ENCODE results near the gene CAPN1. TPM values are rescaled to one million over a fixed set of nuclear protein-coding genes. Genes with fewer than 3 reads are reported as not detected.
A peak's percentile ranks its signal among the peaks of the same experiment; 100 is the strongest.

The CAPN1 gene
- total RNA-seq, 2 experiments from 2014 or later = 80.3 to 83.2 TPM

- no peak overlapping the region for H3K4me3 ChIP-seq (ENCODE audit: low read length)
- H3K9me3 ChIP-seq (ENCODE audit: control insufficient read depth in 1 of 2, insufficient read depth in 1 of 2, low read length in 2 of 2) = no peaks in the 10 kb centered on the region
- no peak overlapping the region for H3K27ac Mint-ChIP-seq
- H3K27me3 Mint-ChIP-seq = no peaks in the 10 kb centered on the region
- DNase-seq (no peak), ATAC-seq (ENCODE audit: poor library complexity) (no peak)
- H3K27ac ChIP-seq (ENCODE audit: low read depth in 1 of 2, low read length in 2 of 2) = no peak overlapping the region
- H3K36me3 Mint-ChIP-seq (ENCODE audit: low read depth) = peaks cover 84% of the 10 kb centered on the region
- H3K27me3 ChIP-seq (ENCODE audit: control insufficient read depth in 1 of 2, insufficient read depth in 2 of 2, low read length in 2 of 2) = no peaks in the 10 kb centered on the region
- peaks cover 63% of the 10 kb centered on the region for H3K36me3 ChIP-seq (ENCODE audit: insufficient read depth, low read length)
- TF ChIP-seq, protein P1, sequence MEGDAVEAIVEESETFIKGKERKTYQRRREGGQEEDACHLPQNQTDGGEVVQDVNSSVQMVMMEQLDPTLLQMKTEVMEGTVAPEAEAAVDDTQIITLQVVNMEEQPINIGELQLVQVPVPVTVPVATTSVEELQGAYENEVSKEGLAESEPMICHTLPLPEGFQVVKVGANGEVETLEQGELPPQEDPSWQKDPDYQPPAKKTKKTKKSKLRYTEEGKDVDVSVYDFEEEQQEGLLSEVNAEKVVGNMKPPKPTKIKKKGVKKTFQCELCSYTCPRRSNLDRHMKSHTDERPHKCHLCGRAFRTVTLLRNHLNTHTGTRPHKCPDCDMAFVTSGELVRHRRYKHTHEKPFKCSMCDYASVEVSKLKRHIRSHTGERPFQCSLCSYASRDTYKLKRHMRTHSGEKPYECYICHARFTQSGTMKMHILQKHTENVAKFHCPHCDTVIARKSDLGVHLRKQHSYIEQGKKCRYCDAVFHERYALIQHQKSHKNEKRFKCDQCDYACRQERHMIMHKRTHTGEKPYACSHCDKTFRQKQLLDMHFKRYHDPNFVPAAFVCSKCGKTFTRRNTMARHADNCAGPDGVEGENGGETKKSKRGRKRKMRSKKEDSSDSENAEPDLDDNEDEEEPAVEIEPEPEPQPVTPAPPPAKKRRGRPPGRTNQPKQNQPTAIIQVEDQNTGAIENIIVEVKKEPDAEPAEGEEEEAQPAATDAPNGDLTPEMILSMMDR (IDR thresholded peaks at IDR 0.05) = no peak
- H3K9me3 Mint-ChIP-seq = no peaks in the 10 kb centered on the region
- no peaks in the 10 kb centered on the region for H3K4me1 ChIP-seq (ENCODE audit: insufficient read depth, low read length)
- intact Hi-C loops (cut with DNase I, micrococcal nuclease) = no loop called here
- peaks cover 16% of the 10 kb centered on the region for H3K4me1 Mint-ChIP-seq (ENCODE audit: low read depth)
- POLR2A ChIA-PET = no interaction called here
- H3K4me3 Mint-ChIP-seq = no peak overlapping the region
- CTCF ChIA-PET = interaction anchor here (0.6 kb wide), 1 partner anchor 154 kb away, joined by 7 read pairs; no protein-coding TSS in a partner anchor
Measured at GRCh38 chr11:65194564-65194963, 12.8 kb downstream of the CAPN1 start.

DNA sequence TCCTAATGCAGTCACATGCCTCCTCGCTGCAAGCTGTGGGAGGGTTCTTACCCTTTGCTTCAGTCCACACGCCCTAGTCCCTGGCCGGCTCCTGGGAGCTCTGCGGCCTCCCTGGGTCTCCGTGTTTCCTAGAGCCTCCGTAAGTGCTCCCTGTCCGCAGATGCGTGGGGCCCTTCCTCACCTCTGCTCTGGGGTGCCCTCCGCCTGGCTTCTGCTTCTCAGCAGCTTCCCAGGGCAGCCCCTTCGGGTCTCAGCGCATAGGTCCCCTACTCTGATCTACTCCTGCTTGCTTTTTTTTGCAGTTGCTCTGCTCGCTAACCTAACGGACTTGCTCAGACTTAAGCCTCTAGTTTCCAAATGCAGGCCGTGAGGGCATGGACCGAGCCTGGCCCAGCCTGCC lies 22.4 kb downstream of the CAPN1 start:
- no peaks in the 10 kb centered on the region for H3K27me3 ChIP-seq (ENCODE audit: control insufficient read depth in 1 of 2, insufficient read depth in 2 of 2, low read length in 2 of 2)
- H3K4me1 ChIP-seq (ENCODE audit: insufficient read depth, low read length) = no peaks in the 10 kb centered on the region
- H3K27me3 Mint-ChIP-seq = no peaks in the 10 kb centered on the region
- H3K9me3 Mint-ChIP-seq = no peaks in the 10 kb centered on the region
- CTCF ChIA-PET = interaction anchor here (0.5 kb wide), 1 partner anchor 41 kb away, joined by 3 read pairs; no protein-coding TSS in a partner anchor
- DNase-seq (no peak), ATAC-seq (ENCODE audit: poor library complexity) (no peak)
- peaks cover 55% of the 10 kb centered on the region for H3K36me3 Mint-ChIP-seq (ENCODE audit: low read depth)
- POLR2A ChIA-PET = no interaction called here
- no peak overlapping the region for H3K4me3 Mint-ChIP-seq
- no peak overlapping the region for H3K27ac Mint-ChIP-seq
- peaks cover 47% of the 10 kb centered on the region for H3K36me3 ChIP-seq (ENCODE audit: insufficient read depth, low read length)
- no peak overlapping the region for H3K4me3 ChIP-seq (ENCODE audit: low read length)
- H3K4me1 Mint-ChIP-seq (ENCODE audit: low read depth) = no peaks in the 10 kb centered on the region
- no peaks in the 10 kb centered on the region for H3K9me3 ChIP-seq (ENCODE audit: control insufficient read depth in 1 of 2, insufficient read depth in 1 of 2, low read length in 2 of 2)
- TF ChIP-seq, protein P1 (IDR thresholded peaks at IDR 0.05) = no peak
- intact Hi-C loops (cut with DNase I, micrococcal nuclease) = loop anchor here in 1 of 2 experiments (1.0 to 2.0 kb wide), 2 partner anchors 111 to 307 kb away; no protein-coding TSS in a partner anchor
- H3K27ac ChIP-seq (ENCODE audit: low read depth in 1 of 2, low read length in 2 of 2) = no peak overlapping the region

DNA sequence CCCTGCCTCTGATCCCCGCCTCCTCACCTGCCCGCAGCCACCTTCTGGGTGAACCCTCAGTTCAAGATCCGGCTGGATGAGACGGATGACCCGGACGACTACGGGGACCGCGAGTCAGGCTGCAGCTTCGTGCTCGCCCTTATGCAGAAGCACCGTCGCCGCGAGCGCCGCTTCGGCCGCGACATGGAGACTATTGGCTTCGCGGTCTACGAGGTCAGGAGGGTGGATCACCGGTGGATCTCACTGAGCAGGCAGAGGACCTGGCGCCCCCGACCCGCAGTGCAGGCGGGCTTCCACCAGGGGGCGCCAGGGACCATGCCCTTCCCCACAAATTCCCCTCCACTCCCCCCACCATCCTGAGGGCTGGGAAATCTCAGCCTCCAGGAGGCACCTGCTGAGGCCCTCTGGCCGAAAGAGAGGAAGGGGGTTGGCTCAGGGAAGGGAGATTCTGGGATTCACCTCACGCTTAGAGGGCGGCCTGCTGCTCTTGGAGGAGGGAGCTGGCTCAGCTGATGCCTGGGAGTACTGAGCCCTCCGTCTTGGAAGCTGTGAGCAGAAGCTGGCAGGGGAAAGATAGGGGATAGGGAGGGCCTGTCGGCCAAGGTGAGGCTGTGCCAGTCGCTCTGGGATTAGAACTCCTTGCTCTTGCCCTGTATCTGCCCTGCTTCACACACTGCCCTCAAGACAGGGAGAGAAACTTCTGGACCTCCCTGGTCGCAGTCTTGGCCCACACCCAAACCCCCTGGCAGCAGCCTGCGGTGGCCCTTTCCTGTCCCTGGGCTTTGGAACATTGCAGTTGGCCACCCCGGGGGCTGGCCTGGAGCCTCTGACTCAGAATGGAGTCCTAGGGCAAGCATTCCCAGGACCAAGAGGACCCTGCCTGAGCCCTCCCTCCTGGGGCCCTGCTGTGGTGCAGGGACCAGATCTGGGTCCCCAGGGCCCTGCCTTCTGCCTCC lies 23.2 kb downstream of the CAPN1 start:
- Histone ChIP-seq H3K4me1 (ENCODE audit: insufficient read depth, low read length) (no peaks in the 10 kb centered on the region), H3K27ac (ENCODE audit: low read depth in 1 of 2, low read length in 2 of 2) (no peak overlapping the region), H3K9me3 (ENCODE audit: control insufficient read depth in 1 of 2, insufficient read depth in 1 of 2, low read length in 2 of 2) (no peaks in the 10 kb centered on the region), H3K4me3 (ENCODE audit: low read length) (no peak overlapping the region), H3K27me3 (ENCODE audit: control insufficient read depth in 1 of 2, insufficient read depth in 2 of 2, low read length in 2 of 2) (no peaks in the 10 kb centered on the region), H3K36me3 (ENCODE audit: insufficient read depth, low read length) (peaks cover 47% of the 10 kb centered on the region)
- Mint-ChIP-seq H3K4me3 (no peak overlapping the region), H3K27me3 (no peaks in the 10 kb centered on the region), H3K4me1 (ENCODE audit: low read depth) (no peaks in the 10 kb centered on the region), H3K9me3 (no peaks in the 10 kb centered on the region), H3K36me3 (ENCODE audit: low read depth) (peaks cover 54% of the 10 kb centered on the region), H3K27ac (no peak overlapping the region)
- ChIA-PET CTCF (interaction anchor here (0.5 to 2.4 kb wide), 3 partner anchors 9 to 124 kb away, joined by 3 to 8 read pairs (median 3); no protein-coding TSS in a partner anchor), POLR2A (interaction anchor here (0.6 kb wide), 1 partner anchor 568 kb away, joined by 3 read pairs; no protein-coding TSS in a partner anchor)
- intact Hi-C loops (cut with DNase I, micrococcal nuclease) = loop anchor here in 1 of 2 experiments (1.0 to 2.0 kb wide), 2 partner anchors 110 to 306 kb away; no protein-coding TSS in a partner anchor
- TF ChIP-seq, protein P1 (IDR thresholded peaks at IDR 0.05) = peak; percentile 91
- peak in 13 of 14 experiments; percentile 20 to 74 (median 39) for DNase-seq
- ATAC-seq (ENCODE audit: poor library complexity) = peak; percentile 76
